Measurements from ENCODE around the gene PCDH9.

The PCDH9 gene

DNA sequence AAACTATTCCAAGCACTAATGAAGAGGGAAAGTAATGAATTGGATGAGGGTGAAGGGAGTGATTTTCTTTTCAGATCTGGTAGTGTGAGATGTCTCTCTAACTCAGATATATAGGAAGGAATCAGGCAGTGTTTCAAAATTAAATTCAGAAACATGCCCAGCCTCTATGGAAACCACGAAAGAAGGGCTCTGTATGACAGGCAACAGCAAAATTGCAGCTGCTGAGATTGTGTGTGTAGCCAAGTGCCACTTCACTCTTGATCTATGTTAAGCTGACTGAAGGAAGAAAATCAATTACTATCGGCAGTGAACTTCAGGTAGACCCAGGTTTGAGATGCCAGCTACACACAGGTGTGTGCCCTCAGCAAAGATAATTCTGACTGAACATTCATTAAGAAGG lies 387.4 kb downstream of the PCDH9 start:
- no peak for DNase-seq (ENCODE audit: low read depth in 2 of 2)

- no peak for DNase-seq (ENCODE audit: low read depth in 2 of 2)
These were observed 389.5 kb downstream of the PCDH9 start for GRCh38 chr13:66840621-66841020.

GRCh38 chr13:66837246-66837645 lies 392.9 kb downstream of the PCDH9 start:
- no peak for DNase-seq (ENCODE audit: low read depth in 2 of 2)

- DNase-seq (ENCODE audit: low read depth in 2 of 2) = peak; percentile 3 to 10
These were observed 395.0 kb downstream of the PCDH9 start for GRCh38 chr13:66835040-66835628.

- no peak for DNase-seq (ENCODE audit: low read depth in 2 of 2)
These were observed 399.0 kb downstream of the PCDH9 start for GRCh38 chr13:66830940-66831716.

GRCh38 chr13:66829803-66830202 lies 400.3 kb downstream of the PCDH9 start:
- DNase-seq (ENCODE audit: low read depth in 2 of 2) = no peak

- DNase-seq (ENCODE audit: low read depth in 2 of 2) = no peak
These were observed 403.7 kb downstream of the PCDH9 start for GRCh38 chr13:66826398-66826797.

GRCh38 chr13:66821551-66821950 lies 408.6 kb downstream of the PCDH9 start:
- DNase-seq (ENCODE audit: low read depth in 2 of 2) = peak; percentile 48 to 51

DNA sequence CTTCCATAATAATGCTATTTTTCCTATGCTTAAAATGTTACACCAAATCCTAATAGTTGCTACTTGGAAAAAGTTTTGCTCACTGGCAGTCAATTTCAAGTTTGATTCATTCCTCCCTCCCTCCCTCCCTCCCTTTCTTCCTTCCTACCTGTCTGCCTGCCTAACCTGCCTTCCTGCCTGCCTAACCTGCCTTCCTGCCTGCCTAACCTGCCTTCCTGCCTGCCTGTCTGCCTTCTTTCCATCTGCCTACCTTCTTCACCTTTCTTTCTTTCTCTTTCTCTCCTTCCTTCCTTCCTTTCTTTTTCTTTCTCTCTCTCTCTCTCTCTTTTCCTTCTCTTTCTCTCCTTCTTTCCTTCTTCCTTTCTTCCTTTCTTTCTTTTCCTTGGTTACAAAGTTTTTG lies 418.7 kb downstream of the PCDH9 start:
- DNase-seq (ENCODE audit: low read depth in 2 of 2) = no peak

- peak; percentile 15 to 20 for DNase-seq (ENCODE audit: low read depth in 2 of 2)
These were observed 420.7 kb downstream of the PCDH9 start for GRCh38 chr13:66809485-66809884.

- DNase-seq (ENCODE audit: low read depth in 2 of 2) = no peak
These were observed 422.9 kb downstream of the PCDH9 start for GRCh38 chr13:66807251-66807650.

GRCh38 chr13:66805657-66806056 lies 424.5 kb downstream of the PCDH9 start:
- DNase-seq (ENCODE audit: low read depth in 2 of 2) = peak; percentile 55 to 65

GRCh38 chr13:66803808-66804456 lies 426.2 kb downstream of the PCDH9 start:
- no peak for DNase-seq (ENCODE audit: low read depth in 2 of 2)

- no peak for DNase-seq (ENCODE audit: low read depth in 2 of 2)
These were observed 426.9 kb downstream of the PCDH9 start for GRCh38 chr13:66803013-66803807.

DNA sequence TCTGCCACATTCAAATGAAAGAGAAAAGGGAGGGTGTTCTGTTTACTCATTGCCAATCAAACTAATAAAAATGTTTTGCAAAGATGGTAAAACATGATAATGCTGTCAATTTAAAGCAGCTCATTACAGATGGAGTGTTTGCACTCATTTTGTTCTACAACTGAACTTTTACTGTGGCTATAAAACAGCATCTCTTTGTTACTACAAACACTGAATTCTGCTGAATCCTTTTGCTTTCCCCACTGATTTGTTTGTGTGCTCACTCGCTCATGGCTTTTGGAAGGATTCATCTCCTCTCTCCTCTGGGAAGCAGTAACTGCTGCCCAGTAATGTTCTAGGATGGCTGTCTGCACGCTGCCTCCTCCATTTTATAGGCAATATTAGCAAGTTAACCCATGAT lies 434.5 kb downstream of the PCDH9 start:
- DNase-seq (ENCODE audit: low read depth in 2 of 2) = no peak

DNA sequence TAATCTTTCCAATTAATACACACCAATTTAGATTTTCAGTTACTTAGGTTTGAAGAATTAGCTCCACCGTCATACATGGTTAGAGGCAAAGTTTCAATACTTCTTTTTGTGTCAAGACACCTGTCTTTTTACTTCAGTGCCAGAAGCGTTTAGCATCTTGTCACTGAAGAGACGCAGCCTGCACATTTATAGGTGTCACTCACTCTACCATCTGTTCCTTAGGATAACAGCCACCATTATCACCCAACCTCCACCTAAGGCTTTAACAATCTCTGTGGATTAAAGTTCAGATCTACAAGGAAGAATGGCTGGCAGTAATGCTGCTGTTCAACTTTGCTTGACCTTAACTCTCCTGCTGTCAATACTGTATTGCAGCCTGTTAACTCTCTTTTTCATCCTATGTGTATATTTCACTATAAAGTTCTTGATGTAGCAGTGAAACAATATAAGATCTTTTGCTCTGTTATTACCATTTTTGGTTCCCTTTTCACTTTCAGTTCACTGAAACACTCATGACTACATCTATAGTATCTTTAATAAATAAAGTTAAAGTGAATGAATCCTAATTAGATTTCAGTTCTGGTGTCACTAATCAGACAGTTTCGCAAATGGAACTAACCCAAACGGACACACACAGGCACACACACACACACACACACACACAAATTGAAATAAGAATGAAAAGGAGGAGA lies 435.6 kb downstream of the PCDH9 start:
- no peak for DNase-seq (ENCODE audit: low read depth in 2 of 2)

DNA sequence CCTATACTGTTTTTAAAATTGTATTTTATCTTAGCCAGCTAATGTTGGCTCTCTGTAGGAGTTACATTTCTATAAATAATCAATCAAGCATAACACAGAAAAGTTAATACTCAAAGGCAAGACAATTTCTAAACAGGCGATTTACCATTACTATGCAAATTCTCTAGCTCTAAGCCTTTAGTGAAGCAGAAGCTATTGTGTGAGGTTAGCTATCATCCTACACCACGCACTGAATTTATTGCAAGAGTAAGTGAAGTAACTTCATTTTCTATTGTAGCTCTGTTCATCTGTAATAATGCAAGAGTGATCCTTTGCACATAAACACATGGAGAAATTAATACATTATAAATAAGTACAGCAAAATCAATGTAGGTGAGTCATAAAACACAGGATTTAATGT lies 439.3 kb downstream of the PCDH9 start:
- DNase-seq (ENCODE audit: low read depth in 2 of 2) = no peak

DNA sequence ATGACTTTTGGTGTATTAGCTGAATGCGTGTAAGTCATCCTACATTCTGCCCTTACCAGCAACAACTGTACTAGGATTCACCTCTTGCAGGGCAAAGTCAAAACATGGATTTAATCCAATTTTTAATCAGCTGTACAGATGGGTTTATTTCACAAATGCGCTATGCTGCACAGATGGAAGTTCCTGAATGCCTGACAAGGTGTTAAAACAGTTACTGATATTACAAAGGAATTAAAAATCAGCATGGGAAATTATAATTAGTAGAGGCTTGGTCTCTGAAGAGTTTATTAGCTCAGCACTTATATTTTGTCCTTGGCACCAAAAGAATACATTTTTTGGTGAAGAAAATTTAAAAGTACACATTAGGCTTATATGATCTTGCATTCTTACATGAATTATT lies 448.9 kb downstream of the PCDH9 start:
- DNase-seq (ENCODE audit: low read depth in 2 of 2) = no peak

- peak in 1 of 2 experiments; percentile 2 for DNase-seq (ENCODE audit: low read depth in 2 of 2)
These were observed 449.3 kb downstream of the PCDH9 start for GRCh38 chr13:66780814-66781213.

DNA sequence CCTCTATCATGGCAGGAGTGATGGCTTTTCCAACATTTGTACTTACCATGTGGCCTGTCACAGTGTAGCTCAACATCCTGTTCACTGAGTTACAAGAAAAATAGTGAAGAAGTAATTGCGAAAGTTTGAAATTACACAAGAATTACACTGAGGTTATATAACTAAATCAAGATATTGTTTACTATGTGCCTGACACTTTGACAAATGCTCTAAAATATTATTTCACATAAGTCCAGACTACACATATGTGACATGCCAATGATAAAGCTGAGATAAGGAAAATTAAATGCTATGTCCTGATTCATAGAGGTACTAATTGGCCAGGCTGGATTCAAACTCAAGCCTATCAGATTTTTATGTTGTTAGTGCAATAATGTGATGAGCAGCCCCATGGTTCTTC lies 451.7 kb downstream of the PCDH9 start:
- no peak for DNase-seq (ENCODE audit: low read depth in 2 of 2)

GRCh38 chr13:66775196-66775595 lies 454.9 kb downstream of the PCDH9 start:
- DNase-seq (ENCODE audit: low read depth in 2 of 2) = no peak

- DNase-seq (ENCODE audit: low read depth in 2 of 2) = no peak
These were observed 456.1 kb downstream of the PCDH9 start for GRCh38 chr13:66774046-66774445.

Data from fibroblast of skin of left quadriceps (primary cell).